ENCODE results near the gene TSPAN9.

GRCh38 chr12:3084742-3085141 is 7.6 kb downstream of the TSPAN9 start:
- TF ChIP-seq, protein P1, sequence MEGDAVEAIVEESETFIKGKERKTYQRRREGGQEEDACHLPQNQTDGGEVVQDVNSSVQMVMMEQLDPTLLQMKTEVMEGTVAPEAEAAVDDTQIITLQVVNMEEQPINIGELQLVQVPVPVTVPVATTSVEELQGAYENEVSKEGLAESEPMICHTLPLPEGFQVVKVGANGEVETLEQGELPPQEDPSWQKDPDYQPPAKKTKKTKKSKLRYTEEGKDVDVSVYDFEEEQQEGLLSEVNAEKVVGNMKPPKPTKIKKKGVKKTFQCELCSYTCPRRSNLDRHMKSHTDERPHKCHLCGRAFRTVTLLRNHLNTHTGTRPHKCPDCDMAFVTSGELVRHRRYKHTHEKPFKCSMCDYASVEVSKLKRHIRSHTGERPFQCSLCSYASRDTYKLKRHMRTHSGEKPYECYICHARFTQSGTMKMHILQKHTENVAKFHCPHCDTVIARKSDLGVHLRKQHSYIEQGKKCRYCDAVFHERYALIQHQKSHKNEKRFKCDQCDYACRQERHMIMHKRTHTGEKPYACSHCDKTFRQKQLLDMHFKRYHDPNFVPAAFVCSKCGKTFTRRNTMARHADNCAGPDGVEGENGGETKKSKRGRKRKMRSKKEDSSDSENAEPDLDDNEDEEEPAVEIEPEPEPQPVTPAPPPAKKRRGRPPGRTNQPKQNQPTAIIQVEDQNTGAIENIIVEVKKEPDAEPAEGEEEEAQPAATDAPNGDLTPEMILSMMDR (IDR thresholded peaks at IDR 0.05): no peak
- TF ChIP-seq SIN3A (IDR thresholded peaks at IDR 0.05; ENCODE audit: borderline replicate concordance, insufficient read depth, low read depth, low read length) (no peak), POLR2AphosphoS5 (IDR thresholded peaks at IDR 0.05; ENCODE audit: low read depth, low read length) (no peak)
